Embryonic facial prominence (tissue), 1 donor: ENCODE measurements around the gene TLX3.
"Not testable (repeated sequence)": the region's sequence is repeated elsewhere in the genome, so short reads cannot be mapped to it uniquely, and the experiment has no call there.

Experiments used
- DNase-seq: peaks from one replicate; pipeline ENCODE4 v3.0.0-alpha.2; 2016; ENCODE audit errors: extremely low spot score

Gene TLX3

GRCh38 chr5:171308453-171309275 lies at the start of gene TLX3:
Gene TLX3, plus strand, starts transcription at chr5:171309248. Its CDS starts 118 bp downstream, at chr5:171309366.
- no peak for DNase-seq

DNA sequence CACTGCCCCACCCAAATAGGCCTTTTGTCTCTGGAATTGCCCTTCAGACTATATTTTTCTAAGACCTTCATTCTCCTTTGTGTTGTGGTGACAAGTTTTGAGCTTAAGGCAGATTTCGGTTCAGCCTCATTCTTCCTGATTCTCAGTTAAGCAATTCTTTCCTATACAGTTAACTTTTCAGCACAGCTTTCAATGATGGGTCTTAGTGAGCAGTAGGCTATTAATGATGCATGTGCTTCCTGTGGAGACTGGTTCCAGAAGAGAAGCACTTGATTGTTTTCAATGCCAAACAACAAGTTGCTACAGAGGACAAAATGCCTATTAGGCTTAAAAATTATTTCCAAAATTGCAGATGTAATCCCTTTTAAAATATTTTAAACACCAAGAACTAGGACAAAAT lies 47.7 kb upstream of the TLX3 start:
- DNase-seq, result no peak

DNA sequence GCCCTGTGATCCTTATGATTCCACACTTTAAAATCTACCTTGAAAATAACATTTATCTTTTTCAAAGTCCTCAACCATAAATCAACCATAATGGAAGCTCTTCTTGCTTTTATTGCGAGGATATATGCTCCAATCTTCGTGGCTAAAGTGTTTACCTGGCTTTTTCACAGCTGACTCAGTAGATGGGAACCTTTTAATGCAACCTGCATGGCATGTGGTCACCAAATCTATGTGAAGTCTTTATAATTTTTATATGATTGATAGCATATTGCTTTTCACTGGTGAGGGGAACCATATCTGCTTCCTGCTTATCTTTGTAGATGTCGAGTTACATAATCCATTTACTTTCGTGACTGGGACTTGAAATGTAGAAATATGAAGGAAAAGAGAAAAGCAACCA lies 47.1 kb upstream of the TLX3 start:
- DNase-seq, result no peak

DNA sequence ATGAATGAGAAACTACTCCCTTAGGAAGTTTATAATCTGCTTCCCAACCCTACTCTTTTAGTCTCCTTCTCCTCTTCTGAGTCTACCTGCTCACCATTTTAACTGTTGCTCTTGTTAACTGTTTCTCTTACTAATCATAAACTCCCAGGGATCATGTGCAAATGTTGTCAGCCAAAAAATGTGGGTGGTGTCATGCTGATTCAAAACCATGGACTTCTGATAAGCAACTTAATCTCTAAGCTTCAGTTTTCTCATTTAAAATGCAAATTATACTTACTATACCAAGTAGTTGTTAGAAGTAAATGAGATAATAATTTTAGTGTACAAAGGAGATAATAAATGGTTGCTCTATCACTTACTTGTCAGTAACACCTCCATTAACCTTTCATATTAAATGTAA lies 45.9 kb upstream of the TLX3 start:
- DNase-seq, result no peak

GRCh38 chr5:171264843-171265242 lies 44.2 kb upstream of the TLX3 start:
- no peak for DNase-seq

DNA sequence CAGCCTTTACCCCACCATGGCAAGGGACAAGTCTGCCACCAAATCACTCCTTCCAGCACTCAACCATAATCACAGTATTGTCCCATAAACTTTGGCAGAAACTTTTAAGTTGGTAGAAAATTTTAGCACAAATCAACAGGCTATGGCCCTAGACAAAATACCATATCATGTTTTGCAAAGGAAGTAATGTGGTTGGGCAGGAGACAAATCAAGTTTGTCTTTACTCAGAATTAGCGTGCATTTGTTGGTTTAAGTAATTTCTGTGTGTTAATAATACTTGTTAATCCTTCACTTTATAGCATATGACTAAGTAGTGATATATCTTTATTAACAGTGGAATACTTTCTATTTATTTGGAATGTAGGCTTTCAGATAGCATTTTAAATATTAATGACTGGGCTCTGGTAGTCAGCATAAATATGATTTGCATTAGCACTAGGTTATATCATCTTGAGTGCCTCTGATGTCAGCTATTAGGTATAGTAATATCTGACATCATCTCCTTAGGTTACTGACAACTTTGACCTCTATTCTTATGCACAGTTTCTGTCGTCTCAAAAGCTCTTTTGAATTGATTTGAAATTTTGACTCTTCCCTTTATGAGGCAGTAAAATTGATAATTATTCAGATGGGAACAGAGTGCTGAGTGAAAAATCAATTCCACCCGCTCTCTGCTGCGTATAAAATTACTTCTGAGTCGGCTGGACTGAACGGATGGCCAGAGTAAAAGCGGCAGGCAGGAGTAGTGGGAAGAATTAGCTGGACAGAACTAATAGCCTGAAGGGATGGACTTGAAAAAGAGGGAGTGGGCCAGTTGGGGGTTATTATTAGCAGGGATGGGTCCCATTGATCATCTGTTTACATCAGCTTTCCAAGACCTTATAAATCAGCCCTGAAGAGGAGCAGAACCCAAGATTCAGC lies 40.1 kb upstream of the TLX3 start:
- no peak for DNase-seq

GRCh38 chr5:171269717-171270116 lies 39.3 kb upstream of the TLX3 start:
- DNase-seq, result no peak

DNA sequence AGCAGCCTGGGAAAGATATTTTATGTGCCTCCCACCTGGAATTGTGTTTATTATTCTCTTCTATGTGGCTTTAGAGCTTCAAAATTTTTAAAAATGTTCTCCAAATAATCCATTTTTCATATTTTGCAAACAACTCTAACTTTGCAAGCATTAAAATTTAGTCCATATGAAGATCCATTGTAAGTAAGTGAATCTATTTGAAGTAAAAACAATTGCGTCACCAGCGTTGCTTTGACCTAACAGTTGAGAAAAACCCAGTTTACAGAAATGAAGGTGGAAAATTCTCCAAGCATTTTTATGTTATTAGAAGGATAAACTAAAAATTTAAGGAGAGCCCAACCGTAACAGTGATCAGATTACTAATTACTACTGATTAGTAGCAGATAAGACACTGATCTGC lies 38.9 kb upstream of the TLX3 start:
- DNase-seq, result no peak

DNA sequence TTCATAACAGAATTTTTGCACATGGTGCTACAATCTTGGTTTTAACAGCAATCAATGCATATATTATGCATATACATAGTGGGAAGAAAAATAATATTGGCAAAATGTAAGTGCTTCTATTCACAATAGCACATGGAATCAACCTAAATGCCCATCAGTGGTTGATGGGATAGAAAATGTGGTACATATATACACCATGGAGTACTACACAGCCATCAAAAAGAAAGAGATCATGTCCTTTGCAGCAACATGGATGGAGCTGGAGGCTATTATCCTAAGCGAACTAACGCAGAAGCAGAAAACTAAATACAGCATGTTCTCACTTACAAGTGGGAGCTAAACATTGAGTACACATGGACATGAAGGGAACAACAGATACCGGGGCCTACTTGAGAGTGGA lies 37.2 kb upstream of the TLX3 start:
- DNase-seq, result no peak

- no peak for DNase-seq
These were observed 35.8 kb upstream of the TLX3 start for GRCh38 chr5:171272996-171273970.

DNA sequence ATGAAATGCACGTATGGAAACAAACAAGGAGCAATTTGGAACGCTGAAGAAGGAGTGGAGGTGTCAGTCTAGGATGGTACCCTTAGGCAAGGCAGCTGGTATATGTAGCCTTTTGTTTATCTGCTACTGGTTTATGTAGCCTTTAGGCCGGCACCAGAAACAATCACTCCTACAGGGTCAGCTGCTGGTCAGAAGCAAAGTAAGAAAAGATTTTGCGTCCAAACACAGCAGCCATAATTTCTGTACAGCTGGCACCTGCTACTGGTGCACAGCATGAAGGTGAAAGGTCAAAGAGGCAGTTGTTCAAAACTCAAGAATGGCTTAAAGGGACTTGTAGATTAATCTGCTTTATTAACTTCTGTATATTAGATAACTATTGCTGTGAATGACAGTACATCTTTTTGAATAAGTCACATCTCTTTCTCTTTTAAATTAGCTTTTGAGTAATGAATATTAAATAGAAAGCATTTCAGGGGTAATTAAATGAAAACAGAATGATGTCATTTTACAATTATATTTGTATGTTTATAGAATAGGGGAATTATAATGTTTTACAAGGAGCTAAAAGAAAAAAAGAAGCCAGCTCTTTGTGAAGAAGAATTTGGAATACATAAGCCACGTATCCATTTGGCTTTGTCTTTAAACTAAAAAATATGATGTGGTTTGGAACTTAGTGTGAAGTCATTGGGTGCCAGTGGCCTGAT lies 33.1 kb upstream of the TLX3 start:
- no peak for DNase-seq

GRCh38 chr5:171283753-171284152 lies 25.3 kb upstream of the TLX3 start:
- DNase-seq, result no peak

DNA sequence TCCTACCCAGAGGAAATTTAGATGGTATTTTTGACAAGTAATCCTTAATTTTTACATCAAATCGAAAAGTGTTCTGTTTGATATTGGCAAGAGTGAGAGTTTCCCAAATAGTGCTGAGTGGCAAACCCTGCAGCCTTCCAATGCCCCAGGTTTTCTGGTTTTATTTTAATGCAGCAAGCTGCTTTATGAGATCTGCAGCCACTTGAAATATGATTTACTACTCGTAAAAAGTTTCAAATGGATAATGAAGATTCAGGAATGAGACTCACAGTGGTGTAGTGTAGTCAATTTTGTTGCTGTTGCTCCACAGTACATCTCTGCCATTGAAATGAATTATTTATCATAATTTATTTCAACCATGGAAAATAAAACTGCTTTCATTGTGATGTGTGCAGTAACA lies 23.6 kb upstream of the TLX3 start:
- no peak for DNase-seq

- DNase-seq, result no peak
These were observed 21.0 kb upstream of the TLX3 start for GRCh38 chr5:171288066-171288465.

DNA sequence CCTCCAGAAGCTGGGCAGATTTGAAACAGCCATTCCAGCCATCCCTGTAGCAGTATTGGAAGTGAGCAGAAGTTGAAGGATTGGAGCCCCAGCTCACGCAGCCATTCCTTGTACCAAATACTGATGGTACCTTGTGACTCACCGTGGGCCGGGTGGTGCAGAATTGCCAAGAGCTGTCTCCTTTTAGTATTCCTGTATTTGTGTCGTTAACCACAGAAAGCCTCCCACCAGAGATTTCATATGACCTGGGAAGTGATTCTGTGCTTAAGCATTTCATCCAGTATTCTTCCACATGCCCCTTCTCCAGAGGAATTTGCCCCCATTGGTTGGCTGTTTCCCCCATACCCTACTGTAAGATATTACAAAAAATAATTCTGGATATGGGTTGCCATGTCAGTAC lies 17.7 kb upstream of the TLX3 start:
- DNase-seq, result no peak

DNA sequence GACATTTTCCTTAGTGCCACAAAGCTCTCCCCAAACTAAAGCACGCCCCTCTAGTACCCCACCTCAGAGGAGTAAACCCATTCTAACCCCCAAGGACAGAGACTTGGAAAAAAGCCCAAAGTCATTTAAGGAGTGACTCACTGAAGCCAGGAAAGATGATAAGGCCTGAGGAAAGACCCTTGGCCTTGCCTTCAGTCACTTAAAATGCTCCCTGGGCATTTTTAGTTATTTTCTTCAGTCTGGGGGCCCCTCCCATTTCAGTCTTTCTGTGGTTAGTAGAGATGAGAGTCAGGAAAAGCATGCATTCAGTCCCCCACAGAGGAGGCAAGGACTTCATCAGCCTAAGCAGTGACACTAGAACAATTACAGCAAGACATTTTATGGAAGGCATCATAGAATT lies 13.7 kb upstream of the TLX3 start:
- no peak for DNase-seq

DNA sequence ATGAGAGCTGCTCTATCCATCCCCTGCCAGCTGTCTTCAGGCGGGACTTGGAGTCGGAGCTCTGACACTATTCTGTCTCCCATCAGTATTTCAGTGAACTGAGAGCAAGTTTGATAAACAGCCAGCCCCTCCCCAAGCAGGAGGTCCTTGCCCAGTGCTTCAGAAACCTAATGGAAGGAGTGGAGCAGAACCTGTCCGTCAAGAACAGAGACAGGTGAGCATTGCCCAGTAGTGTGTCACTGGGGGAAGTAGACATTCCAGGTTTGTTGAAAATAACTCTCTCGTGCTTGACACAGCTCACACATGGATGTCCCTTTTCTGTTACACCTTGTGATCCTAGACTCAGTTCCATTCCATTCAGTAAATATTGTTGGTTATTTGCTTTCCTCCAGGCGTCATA lies 13.2 kb upstream of the TLX3 start:
- DNase-seq, result no peak

DNA sequence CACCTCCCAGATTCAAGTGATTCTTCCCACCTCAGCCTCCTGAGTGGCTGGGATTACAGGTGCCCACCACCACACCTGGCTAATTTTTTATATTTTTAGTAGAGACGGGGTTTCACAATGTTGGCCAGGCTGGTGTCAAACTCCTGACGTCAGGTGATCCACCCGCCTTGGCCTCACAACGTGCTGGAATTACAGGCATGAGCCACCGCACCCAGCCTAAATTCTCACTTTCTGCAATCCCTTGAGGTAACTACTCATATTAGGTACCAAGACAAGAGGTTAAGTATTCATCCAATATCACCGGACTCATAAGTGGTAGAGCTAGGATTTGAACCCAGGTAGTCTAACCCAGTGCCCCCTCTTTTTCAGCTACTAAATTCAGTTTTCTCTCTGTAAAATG lies 11.1 kb upstream of the TLX3 start:
- DNase-seq, result not testable (repeated sequence)

DNA sequence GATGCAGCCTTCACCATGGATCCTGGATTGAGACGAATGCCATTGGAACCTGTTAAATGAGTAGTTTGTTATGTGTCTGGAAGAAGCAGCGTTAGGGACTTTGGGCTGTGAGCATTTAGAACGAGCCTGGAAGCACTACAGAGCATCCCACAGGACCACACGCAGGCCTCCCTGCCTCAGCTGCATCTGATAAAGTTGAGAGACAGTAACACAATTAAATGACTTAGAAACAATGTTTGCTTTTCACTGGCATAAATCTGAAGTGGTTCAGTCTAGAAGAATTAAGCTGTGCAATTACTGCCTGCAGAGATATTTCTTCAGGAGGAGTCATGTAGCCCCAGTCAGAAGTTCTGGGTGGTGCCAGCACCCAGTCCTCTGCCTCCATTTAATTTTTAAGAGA lies 9.8 kb upstream of the TLX3 start:
- DNase-seq, result no peak

DNA sequence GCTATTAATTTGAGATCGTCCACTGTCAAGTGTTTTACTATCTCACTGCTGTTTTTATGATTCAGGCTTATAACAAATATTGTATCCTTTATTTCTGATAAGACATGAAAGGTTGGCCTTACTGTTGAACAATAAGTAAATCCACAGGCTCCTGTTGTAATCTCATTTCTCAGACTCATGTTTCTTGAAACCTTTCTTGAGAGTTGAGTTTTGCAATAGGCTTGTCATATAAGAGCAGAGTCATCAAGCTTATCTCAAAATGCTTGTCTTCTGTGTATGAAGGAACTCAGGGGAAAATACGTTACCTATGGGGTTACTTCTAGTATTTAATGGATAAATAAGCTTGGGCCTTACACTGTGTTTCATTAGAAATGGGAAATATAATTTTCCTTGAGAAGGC lies 9.2 kb upstream of the TLX3 start:
- no peak for DNase-seq

- no peak for DNase-seq
These were observed 8.7 kb upstream of the TLX3 start for GRCh38 chr5:171300358-171300757.
